Brain microvascular endothelial cell (primary cell): ENCODE data around the gene MRPS27.

Source experiments
- DNase-seq: peaks from one replicate; pipeline ENCODE4 v3.0.0-alpha.2; 2020
- H3K27ac ChIP-seq: fragments of 250-450 bp; sonication (Bioruptor Pico); 2 replicates; pipeline ENCODE4 v1.5.1; 2020; ENCODE audit warnings: mild to moderate bottlenecking, moderate library complexity
- H3K27me3 ChIP-seq: fragments of 250-450 bp; sonication (Bioruptor Pico); replicated peaks from 2 replicates; pipeline ENCODE4 v1.5.1; 2020; ENCODE audit warnings: mild to moderate bottlenecking
- H3K36me3 ChIP-seq: fragments of 250-450 bp; sonication (Bioruptor Pico); replicated peaks from 2 replicates; pipeline ENCODE4 v1.5.1; 2020; ENCODE audit warnings: mild to moderate bottlenecking
- H3K4me3 ChIP-seq: 2 replicates; pipeline ENCODE4 v1.5.1; 2011; ENCODE audit warnings: low read depth, mild to moderate bottlenecking, control low read depth, low read length, moderate library complexity
- CTCF ChIP-seq: IDR thresholded peaks from 2 replicates; pipeline ENCODE4 v1.5.1; 2011; ENCODE audit warnings: low read depth, mild to moderate bottlenecking, moderate library complexity, low read length, control low read depth, inconsistent platforms; ENCODE audit errors: missing control alignments
- in situ Hi-C: cut with HindIII; loops from 2 replicates; pipeline ENCODE4 v1.10.0; 2017; ENCODE audit warnings: low sequenced_read_pairs, low pct_ligation_motif_present

MRPS27 gene

GRCh38 chr5:72265032-72265877 is 54.8 kb downstream of the MRPS27 start:
- no peaks in the 10 kb centered on the region for H3K27me3 ChIP-seq
- DNase-seq = no peak
- H3K36me3 ChIP-seq = no peaks in the 10 kb centered on the region
- H3K27ac ChIP-seq = no peak overlapping the region
- H3K4me3 ChIP-seq = no peak overlapping the region
- in situ Hi-C loops = no loop called here
- TF ChIP-seq CTCF = no peak

GRCh38 chr5:72256536-72256935 is 63.5 kb downstream of the MRPS27 start:
- in situ Hi-C loops = no loop called here

GRCh38 chr5:72255670-72256069 is 64.4 kb downstream of the MRPS27 start:
- in situ Hi-C loops = no loop called here
- DNase-seq = no peak
- H3K4me3 ChIP-seq = no peak overlapping the region
- no peaks in the 10 kb centered on the region for H3K36me3 ChIP-seq
- TF ChIP-seq CTCF = no peak
- H3K27me3 ChIP-seq = no peaks in the 10 kb centered on the region
- no peak overlapping the region for H3K27ac ChIP-seq

More at GRCh38 chr5:72256536-72256935, 63.5 kb downstream of the MRPS27 start:
- H3K27me3 ChIP-seq = no peaks in the 10 kb centered on the region
- no peak overlapping the region for H3K4me3 ChIP-seq
- no peaks in the 10 kb centered on the region for H3K36me3 ChIP-seq
- TF ChIP-seq CTCF = no peak
- no peak for DNase-seq
- peak overlapping the region; percentile 37 for H3K27ac ChIP-seq

DNA sequence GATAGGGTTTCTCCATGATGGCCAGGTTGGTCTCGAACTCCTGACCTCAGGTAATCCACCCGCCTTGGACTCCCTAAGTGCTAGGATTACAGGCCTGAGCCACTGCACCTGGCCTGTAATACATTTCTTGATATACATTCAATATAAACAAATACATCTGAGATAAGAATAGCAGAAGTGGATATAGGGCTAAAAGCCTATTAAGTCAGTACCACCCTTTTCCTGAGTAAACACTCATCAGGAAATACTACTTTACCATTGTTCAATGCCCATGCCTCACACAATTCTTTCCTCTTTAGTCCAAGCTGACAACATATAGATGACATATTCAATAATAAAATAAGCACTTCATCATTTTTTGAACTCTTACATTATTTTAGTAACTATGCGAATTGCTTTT is 64.8 kb downstream of the MRPS27 start:
- TF ChIP-seq CTCF = no peak
- no peak overlapping the region for H3K4me3 ChIP-seq
- no peak for DNase-seq
- no peak overlapping the region for H3K27ac ChIP-seq
- no peaks in the 10 kb centered on the region for H3K27me3 ChIP-seq
- H3K36me3 ChIP-seq = no peaks in the 10 kb centered on the region
- in situ Hi-C loops = no loop called here

- peak; percentile 21 for DNase-seq
- no peak overlapping the region for H3K4me3 ChIP-seq
- no peaks in the 10 kb centered on the region for H3K27me3 ChIP-seq
- in situ Hi-C loops = no loop called here
- H3K27ac ChIP-seq = peak overlapping the region; percentile 36
- no peaks in the 10 kb centered on the region for H3K36me3 ChIP-seq
- no peak for TF ChIP-seq CTCF
Observed at GRCh38 chr5:72252574-72253155, 67.4 kb downstream of the MRPS27 start.

DNA sequence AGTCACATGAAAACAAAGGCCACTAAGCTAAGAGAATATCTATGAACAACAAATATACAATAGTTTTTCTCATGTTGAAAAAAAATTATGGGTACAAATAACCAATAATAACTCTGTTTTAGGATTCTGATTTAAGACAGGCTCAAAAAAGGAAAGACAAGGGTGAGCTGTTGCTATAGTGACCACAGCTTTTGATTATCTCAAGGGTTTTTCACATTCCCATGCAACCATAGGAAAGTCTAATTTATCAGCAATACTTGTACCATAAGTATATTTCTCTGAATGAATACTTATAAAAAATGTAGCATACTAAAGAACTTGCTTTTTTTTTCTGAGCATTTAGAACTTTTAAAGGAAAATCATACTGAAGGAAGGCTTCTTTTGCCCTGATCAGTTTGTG is 68.0 kb downstream of the MRPS27 start:
- Histone ChIP-seq H3K27me3 (no peaks in the 10 kb centered on the region), H3K4me3 (no peak overlapping the region), H3K36me3 (no peaks in the 10 kb centered on the region), H3K27ac (no peak overlapping the region)
- no peak for TF ChIP-seq CTCF
- in situ Hi-C loops = no loop called here
- DNase-seq = no peak
